Ascending aorta (tissue), 2 donors: Measurements from ENCODE around the gene NAT9. TPM values are rescaled to one million over a fixed set of nuclear protein-coding genes. Genes with fewer than 3 reads are reported as not detected.
A peak's percentile ranks its signal among the peaks of the same experiment; 100 is the strongest.

Experiments
- DNase-seq, 2 donors: peaks; one replicate each; pipeline ENCODE4 v3.0.0-alpha.2; 2019; ENCODE audit warnings: low spot score in 2 of 2
- H3K27ac ChIP-seq, 2 donors: fragments of 200-600 bp; sonication (generic); one replicate each; pipeline ENCODE4 v1.5.1; 2016 to 2017; ENCODE audit warnings: mild to moderate bottlenecking in 1 of 2
- H3K27me3 ChIP-seq: fragments of 200-600 bp; sonication (generic); one replicate; pipeline ENCODE4 v1.5.1; 2017
- H3K36me3 ChIP-seq, 2 donors: fragments of 200-600 bp; sonication (generic); one replicate each; pipeline ENCODE4 v1.5.1; 2016
- H3K4me1 ChIP-seq, 2 donors: fragments of 200-600 bp; sonication (generic); one replicate each; pipeline ENCODE4 v1.5.1; 2016 to 2017; ENCODE audit warnings: mild to moderate bottlenecking in 1 of 2
- H3K4me3 ChIP-seq, 2 donors: fragments of 200-600 bp; sonication (generic); one replicate each; pipeline ENCODE4 v1.5.1; 2016 to 2017; ENCODE audit warnings: mild to moderate bottlenecking in 1 of 2
- H3K9me3 ChIP-seq, 2 donors: fragments of 200-600 bp; sonication (generic); one replicate each; pipeline ENCODE4 v1.5.1; 2016
- intact Hi-C: fragments of 100-400 bp; cut with DNase I; formaldehyde crosslinking; loops from one replicate; pipeline ENCODE4 v1.15.1; 2023
- total RNA-seq: library from RNA; depleted of rRNA; stranded (reverse); fragments of >200 nt; gene quantifications from one replicate; pipeline ENCODE4 v1.1.0, GENCODE V29; 2016
- TF ChIP-seq, protein P1 (sequence below), 3 experiments: fragments of 200-600 bp in 2 of 3; fragments of 450-650 bp in 1 of 3; sonication (generic) in 2 of 3; IDR thresholded peaks; one replicate each; pipeline ENCODE4 v1.5.1; 2016 to 2019; ENCODE audit warnings: antibody characterized with exemption in 3 of 3, mild to moderate bottlenecking in 1 of 3, moderate library complexity in 1 of 3

Gene NAT9, protein sequence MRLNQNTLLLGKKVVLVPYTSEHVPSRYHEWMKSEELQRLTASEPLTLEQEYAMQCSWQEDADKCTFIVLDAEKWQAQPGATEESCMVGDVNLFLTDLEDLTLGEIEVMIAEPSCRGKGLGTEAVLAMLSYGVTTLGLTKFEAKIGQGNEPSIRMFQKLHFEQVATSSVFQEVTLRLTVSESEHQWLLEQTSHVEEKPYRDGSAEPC
- total RNA-seq, result 13.3 TPM

DNA sequence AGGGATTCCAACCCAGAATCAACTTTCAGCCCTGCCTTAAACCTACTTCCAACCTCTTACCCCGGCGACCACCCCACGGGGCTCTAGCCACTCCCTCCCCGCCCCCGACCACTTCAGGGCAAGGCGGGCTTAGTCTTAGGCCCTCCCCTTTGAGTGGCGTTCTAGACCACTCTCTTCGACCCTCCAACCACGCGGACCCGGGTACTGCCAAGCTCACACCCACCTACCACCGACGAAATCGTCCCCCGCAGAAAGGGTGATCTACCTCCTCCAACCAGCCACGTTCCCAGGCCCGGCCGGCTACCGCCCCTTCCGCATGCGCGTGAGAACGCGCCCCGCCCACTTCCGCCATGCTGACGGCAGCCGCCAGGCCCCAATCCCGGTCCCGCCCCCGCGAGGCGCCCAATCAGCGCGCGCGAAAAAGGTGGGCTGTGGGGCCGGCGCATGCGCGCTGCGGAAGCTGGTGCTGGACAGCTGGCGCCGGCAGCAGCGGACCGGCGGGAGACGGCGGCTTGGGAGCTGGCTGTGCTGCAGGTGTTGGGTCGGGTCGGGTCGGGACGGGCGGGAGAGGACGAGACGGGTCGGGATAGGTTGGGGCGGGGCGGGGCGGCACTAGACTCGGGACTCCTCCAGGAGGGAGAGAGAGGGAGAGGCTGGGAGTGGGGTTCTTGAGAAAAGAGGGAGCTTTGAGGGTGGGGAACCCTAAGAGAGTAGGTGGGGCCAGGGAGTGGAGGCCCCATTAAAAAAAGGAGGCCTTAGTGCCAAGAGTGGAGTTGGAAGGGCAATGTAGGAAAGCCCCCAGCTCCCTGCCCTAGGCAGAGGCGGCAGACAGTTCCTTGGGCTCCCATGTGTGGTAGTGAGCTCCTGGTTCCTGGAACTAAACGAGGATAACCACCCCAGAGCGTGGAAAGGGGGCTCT is at the start of gene NAT9:
TSS of gene NAT9 (minus strand) at position 302 of the 919 bp plus-strand sequence. CDS start 647 bp downstream, outside the sequence.
- DNase-seq, result peak; percentile 85 to 99
- H3K36me3 ChIP-seq, result peaks cover 18 to 34% of the 10 kb centered on the region in 2 donors
- H3K4me3 ChIP-seq, result peak within 1 kb of the TSS; percentile 73 to 81
- peaks cover 5 to 23% of the 10 kb centered on the region in 2 donors for H3K4me1 ChIP-seq
- H3K27me3 ChIP-seq, result no peaks in the 10 kb centered on the region
- peak within 1 kb of the TSS; percentile 52 to 72 for H3K27ac ChIP-seq
- TF ChIP-seq, protein P1, sequence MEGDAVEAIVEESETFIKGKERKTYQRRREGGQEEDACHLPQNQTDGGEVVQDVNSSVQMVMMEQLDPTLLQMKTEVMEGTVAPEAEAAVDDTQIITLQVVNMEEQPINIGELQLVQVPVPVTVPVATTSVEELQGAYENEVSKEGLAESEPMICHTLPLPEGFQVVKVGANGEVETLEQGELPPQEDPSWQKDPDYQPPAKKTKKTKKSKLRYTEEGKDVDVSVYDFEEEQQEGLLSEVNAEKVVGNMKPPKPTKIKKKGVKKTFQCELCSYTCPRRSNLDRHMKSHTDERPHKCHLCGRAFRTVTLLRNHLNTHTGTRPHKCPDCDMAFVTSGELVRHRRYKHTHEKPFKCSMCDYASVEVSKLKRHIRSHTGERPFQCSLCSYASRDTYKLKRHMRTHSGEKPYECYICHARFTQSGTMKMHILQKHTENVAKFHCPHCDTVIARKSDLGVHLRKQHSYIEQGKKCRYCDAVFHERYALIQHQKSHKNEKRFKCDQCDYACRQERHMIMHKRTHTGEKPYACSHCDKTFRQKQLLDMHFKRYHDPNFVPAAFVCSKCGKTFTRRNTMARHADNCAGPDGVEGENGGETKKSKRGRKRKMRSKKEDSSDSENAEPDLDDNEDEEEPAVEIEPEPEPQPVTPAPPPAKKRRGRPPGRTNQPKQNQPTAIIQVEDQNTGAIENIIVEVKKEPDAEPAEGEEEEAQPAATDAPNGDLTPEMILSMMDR (IDR thresholded peaks at IDR 0.05), result no peak
- intact Hi-C loops, result loop anchor here (1.0 to 10.0 kb wide), 4 partner anchors 28 to 572 kb away; partner anchors contain the start of genes NHERF1 and RPL38
- H3K9me3 ChIP-seq, result no peaks in the 10 kb centered on the region

DNA sequence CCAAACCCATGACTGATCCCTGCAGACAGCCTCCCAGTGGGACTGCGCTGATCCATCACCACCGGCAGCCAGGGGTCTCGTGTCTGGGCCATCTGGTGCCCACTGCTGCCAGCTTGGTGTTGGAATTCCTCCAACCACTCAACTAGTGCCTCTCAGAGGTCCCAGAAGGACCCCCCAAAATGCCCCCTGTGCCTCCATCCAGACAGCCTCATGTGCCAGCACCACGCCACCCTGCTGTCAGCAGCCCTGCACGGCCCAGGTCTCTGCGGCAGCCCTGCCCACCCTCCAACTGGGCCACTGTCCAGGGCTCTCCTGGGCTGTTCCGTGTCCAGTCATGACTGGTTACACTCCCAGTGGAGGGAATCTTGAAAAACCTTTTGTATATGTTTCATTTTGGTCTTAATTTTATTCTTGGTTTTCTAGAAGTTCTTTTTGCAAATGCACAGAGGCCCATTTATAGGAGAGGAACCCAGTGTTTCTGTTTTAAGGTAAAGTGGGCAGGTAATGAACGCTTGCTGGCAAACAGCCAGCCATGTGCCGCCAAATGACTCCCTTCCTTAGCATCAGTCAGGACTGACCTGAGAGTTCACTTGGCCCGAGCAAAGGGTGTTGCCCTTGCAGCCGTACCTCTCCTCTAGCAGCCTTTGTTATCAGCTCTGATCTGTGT is 48.9 kb upstream of the NAT9 start:
- Histone ChIP-seq H3K36me3 (peaks cover 8 to 14% of the 10 kb centered on the region in 2 donors), H3K9me3 (no peaks in the 10 kb centered on the region), H3K4me3 (no peak overlapping the region), H3K27me3 (no peaks in the 10 kb centered on the region), H3K4me1 (no peaks in the 10 kb centered on the region), H3K27ac (no peak overlapping the region)
- no peak for DNase-seq
- intact Hi-C loops, result no loop called here
- TF ChIP-seq, protein P1 (IDR thresholded peaks at IDR 0.05), result no peak

DNA sequence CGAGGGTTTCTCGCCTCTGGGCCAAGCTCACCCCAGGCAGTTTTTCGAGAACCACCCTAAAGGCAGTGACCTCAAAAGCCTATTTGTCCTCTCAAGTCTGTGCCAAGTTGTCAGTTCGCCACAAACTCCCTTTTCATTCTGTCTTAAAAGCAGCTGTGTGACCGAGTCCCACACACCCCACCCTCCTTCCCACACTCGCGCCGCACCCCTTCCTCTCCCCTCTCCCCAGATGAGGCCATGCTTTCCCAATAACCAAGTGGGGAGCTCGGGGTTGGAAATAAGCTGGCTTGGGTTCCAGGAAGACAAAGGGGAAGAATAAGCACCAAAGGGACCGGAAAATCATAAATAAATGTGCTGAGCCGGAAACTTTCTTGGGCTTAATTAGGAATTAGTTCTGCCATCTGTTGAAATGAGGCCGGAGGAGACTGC is 46.8 kb upstream of the NAT9 start:
- intact Hi-C loops, result no loop called here
- no peak for DNase-seq
- TF ChIP-seq, protein P1 (IDR thresholded peaks at IDR 0.05), result no peak
- Histone ChIP-seq H3K4me1 (no peaks in the 10 kb centered on the region), H3K36me3 (peaks cover 12 to 20% of the 10 kb centered on the region in 2 donors), H3K27ac (no peak overlapping the region), H3K4me3 (no peak overlapping the region), H3K27me3 (no peaks in the 10 kb centered on the region), H3K9me3 (no peaks in the 10 kb centered on the region)

DNA sequence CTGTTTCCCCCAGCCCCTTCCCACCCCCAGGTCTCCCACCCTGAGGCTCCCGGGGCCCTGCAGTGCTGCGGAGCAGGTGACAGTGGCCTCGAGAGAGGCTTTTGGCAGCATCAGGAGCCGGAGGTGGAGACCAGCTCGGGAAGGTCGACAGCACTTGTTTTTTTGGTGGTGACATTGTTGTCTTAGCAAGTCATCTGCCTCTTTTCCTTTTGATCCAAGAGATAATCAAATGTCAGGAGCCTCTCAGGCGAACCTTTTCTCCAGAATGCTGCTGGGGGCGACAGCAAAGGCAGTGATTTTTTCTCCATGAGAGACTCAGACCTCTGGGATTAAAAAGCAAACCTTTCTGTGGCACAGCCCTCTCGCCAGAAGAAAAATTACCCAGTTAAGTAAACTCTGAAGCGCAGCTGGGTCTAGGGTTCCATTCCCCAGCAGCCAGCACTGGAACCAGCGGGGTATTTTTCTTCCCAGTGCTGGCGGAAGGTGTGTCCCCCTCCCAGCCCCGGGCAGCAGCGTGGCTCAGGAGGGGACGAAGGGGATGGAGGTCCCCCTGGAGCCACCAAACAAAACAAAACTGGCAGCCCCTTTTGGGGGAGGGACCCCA is 46.3 kb upstream of the NAT9 start:
- Histone ChIP-seq H3K36me3 (peaks cover 12 to 20% of the 10 kb centered on the region in 2 donors), H3K27ac (no peak overlapping the region), H3K4me1 (no peaks in the 10 kb centered on the region), H3K4me3 (no peak overlapping the region), H3K27me3 (no peaks in the 10 kb centered on the region), H3K9me3 (no peaks in the 10 kb centered on the region)
- TF ChIP-seq, protein P1 (IDR thresholded peaks at IDR 0.05), result no peak
- no peak for DNase-seq
- intact Hi-C loops, result no loop called here

DNA sequence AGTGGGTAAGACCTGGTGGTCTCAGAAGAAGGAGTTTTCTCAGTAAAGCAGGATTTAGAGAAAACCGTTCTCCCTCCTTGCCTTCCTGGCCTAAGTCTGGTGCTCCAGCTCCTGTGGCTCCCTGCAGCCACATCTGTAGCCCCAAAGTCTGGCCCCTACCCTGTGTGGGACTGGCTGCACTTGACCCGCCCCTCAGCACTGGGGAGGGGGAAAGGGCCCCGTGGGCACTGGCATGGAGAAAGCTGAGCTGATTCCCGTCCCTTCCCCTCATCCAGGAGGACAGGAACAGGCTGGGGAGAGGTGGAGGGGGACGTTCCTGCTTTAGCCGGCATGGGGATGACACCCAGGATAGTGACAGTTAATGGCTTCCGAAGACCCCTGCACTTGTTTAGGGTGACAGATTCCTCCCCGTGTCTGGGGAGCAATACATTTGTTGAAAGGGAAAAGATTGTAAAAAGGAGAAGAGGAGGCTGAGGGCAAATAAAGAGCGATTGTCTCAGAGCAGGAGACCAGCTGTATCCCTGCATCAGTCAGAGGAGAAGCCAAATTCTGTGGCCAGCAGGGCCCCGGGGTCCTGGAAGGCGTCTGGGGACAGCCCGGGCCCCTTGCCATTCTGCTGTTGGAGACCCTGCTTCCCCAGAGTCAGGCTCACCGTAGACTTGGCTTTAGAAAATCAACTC is 45.6 kb upstream of the NAT9 start:
- no peaks in the 10 kb centered on the region for H3K27me3 ChIP-seq
- TF ChIP-seq, protein P1 (IDR thresholded peaks at IDR 0.05), result no peak
- peaks cover 12 to 20% of the 10 kb centered on the region in 2 donors for H3K36me3 ChIP-seq
- H3K4me1 ChIP-seq, result no peaks in the 10 kb centered on the region
- no peak overlapping the region for H3K27ac ChIP-seq
- intact Hi-C loops, result no loop called here
- no peak for DNase-seq
- H3K4me3 ChIP-seq, result no peak overlapping the region
- no peaks in the 10 kb centered on the region for H3K9me3 ChIP-seq
